ENCODE data around the gene LOXL1. TPM values are rescaled to one million over a fixed set of nuclear protein-coding genes. Genes with fewer than 3 reads are reported as not detected.

LOXL1 gene
- total and polyA plus RNA-seq, 2 of the 13 experiments (the other 11 are each of a cell fraction or from before 2014, with no cell fraction given) = 0.51 to 1.3 TPM

DNA sequence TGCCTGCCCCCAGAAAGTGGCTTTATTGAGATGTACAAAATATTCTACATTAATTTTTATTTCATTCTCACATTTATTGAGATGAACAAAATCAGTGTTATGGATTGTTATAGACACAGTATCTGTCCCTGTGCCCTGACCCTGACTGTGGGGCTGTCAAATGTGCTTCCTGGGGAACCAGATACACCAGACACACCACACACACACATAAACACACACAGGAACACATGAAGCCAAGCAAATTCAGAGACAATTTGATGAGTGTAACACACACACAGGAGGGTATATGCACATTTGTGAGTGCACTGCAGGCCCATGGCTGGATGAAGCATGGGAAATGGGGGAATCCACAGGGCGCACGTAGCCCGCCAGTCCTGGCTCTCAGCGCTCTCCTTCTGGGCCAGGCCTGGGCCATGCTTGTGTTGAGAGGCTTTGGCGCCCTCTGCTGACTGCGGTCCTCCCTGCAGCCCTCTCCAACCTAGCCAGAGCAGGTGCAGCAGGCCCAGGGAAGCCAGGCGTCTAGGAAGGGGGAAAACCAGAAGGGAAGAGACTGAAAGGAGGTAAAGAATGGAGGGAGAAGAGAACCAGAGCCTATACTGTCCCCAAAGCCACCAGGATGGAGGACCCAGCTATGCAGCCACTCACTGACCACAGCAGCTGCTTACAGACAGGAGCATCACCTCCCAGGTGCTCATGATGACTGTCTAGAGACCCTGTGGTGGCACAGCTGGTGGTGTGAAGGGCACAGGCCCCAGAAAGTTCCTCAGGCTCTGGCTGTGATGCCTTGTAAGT lies 18.0 kb upstream of the LOXL1 start (continued):
- TF ChIP-seq DMAP1 (CRISPR knock-in tag; IDR thresholded peaks at IDR 0.05) (no peak), FOXA3 (CRISPR knock-in tag; IDR thresholded peaks at IDR 0.05) (no peak), ZNF263 (CRISPR knock-in tag; IDR thresholded peaks at IDR 0.05) (no peak), GTF2F1 (IDR thresholded peaks at IDR 0.05; ENCODE audit: low read length) (no peak), SMAD9 (CRISPR knock-in tag; IDR thresholded peaks at IDR 0.05) (no peak), ZNF782 (CRISPR knock-in tag; IDR thresholded peaks at IDR 0.05; ENCODE audit: borderline replicate concordance) (no peak; the same call in 1 of the 2 replicates), NFIC (IDR thresholded peaks at IDR 0.05; ENCODE audit: low read length) (no peak), ZNF331 (CRISPR knock-in tag; IDR thresholded peaks at IDR 0.05) (no peak), KLF9 (CRISPR knock-in tag; IDR thresholded peaks at IDR 0.05; ENCODE audit: low read depth) (no peak), ZNF317 (CRISPR knock-in tag; IDR thresholded peaks at IDR 0.05) (no peak), EEA1 (CRISPR knock-in tag; IDR thresholded peaks at IDR 0.05; ENCODE audit: borderline replicate concordance) (no peak), ESRRA (CRISPR knock-in tag; IDR thresholded peaks at IDR 0.05; ENCODE audit: low read depth) (no peak), RNF2 (conservative IDR thresholded peaks at IDR 0.05; ENCODE audit: low read depth) (no peak), MBD4 (IDR thresholded peaks at IDR 0.05; ENCODE audit: borderline replicate concordance, low read length) (no peak), ZNF572 (CRISPR knock-in tag; IDR thresholded peaks at IDR 0.05) (no peak), MTF1 (CRISPR knock-in tag; IDR thresholded peaks at IDR 0.05) (no peak), HNF4G (IDR thresholded peaks at IDR 0.05; ENCODE audit: borderline replicate concordance, low read depth, low read length) (no peak), HNF4G (CRISPR knock-in tag; IDR thresholded peaks at IDR 0.05; ENCODE audit: borderline replicate concordance, low read depth) (no peak)
- TF ChIP-seq, protein P1, sequence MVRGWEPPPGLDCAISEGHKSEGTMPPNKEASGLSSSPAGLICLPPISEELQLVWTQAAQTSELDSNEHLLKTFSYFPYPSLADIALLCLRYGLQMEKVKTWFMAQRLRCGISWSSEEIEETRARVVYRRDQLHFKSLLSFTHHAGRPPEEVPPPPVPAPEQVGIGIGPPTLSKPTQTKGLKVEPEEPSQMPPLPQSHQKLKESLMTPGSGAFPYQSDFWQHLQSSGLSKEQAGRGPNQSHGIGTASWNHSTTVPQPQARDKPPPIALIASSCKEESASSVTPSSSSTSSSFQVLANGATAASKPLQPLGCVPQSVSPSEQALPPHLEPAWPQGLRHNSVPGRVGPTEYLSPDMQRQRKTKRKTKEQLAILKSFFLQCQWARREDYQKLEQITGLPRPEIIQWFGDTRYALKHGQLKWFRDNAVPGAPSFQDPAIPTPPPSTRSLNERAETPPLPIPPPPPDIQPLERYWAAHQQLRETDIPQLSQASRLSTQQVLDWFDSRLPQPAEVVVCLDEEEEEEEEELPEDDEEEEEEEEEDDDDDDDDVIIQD (CRISPR knock-in tag; IDR thresholded peaks at IDR 0.05; ENCODE audit: low read depth) = no peak
- TF ChIP-seq, protein P2, sequence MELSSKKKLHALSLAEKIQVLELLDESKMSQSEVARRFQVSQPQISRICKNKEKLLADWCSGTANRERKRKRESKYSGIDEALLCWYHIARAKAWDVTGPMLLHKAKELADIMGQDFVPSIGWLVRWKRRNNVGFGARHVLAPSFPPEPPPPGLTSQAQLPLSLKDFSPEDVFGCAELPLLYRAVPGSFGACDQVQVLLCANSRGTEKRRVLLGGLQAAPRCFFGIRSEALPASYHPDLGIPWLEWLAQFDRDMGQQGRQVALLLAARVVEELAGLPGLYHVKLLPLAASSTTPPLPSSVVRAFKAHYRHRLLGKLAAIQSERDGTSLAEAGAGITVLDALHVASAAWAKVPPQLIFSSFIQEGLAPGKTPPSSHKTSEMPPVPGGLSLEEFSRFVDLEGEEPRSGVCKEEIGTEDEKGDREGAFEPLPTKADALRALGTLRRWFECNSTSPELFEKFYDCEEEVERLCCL (CRISPR knock-in tag; IDR thresholded peaks at IDR 0.05; ENCODE audit: borderline replicate concordance) = no peak
- TF ChIP-seq, protein P3, sequence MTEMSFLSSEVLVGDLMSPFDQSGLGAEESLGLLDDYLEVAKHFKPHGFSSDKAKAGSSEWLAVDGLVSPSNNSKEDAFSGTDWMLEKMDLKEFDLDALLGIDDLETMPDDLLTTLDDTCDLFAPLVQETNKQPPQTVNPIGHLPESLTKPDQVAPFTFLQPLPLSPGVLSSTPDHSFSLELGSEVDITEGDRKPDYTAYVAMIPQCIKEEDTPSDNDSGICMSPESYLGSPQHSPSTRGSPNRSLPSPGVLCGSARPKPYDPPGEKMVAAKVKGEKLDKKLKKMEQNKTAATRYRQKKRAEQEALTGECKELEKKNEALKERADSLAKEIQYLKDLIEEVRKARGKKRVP (CRISPR knock-in tag; IDR thresholded peaks at IDR 0.05) = no peak
- TF ChIP-seq, protein P4, sequence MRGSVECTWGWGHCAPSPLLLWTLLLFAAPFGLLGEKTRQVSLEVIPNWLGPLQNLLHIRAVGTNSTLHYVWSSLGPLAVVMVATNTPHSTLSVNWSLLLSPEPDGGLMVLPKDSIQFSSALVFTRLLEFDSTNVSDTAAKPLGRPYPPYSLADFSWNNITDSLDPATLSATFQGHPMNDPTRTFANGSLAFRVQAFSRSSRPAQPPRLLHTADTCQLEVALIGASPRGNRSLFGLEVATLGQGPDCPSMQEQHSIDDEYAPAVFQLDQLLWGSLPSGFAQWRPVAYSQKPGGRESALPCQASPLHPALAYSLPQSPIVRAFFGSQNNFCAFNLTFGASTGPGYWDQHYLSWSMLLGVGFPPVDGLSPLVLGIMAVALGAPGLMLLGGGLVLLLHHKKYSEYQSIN (CRISPR knock-in tag; IDR thresholded peaks at IDR 0.05; ENCODE audit: borderline replicate concordance) = no peak
- TF ChIP-seq, protein P5, sequence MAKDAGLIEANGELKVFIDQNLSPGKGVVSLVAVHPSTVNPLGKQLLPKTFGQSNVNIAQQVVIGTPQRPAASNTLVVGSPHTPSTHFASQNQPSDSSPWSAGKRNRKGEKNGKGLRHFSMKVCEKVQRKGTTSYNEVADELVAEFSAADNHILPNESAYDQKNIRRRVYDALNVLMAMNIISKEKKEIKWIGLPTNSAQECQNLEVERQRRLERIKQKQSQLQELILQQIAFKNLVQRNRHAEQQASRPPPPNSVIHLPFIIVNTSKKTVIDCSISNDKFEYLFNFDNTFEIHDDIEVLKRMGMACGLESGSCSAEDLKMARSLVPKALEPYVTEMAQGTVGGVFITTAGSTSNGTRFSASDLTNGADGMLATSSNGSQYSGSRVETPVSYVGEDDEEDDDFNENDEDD (CRISPR knock-in tag; IDR thresholded peaks at IDR 0.05; ENCODE audit: borderline replicate concordance) = peak; percentile 18; the same call in 1 of the 2 replicates
- TF ChIP-seq, protein P6, sequence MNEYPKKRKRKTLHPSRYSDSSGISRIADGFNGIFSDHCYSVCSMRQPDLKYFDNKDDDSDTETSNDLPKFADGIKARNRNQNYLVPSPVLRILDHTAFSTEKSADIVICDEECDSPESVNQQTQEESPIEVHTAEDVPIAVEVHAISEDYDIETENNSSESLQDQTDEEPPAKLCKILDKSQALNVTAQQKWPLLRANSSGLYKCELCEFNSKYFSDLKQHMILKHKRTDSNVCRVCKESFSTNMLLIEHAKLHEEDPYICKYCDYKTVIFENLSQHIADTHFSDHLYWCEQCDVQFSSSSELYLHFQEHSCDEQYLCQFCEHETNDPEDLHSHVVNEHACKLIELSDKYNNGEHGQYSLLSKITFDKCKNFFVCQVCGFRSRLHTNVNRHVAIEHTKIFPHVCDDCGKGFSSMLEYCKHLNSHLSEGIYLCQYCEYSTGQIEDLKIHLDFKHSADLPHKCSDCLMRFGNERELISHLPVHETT (CRISPR knock-in tag; conservative IDR thresholded peaks at IDR 0.05) = no peak
